ENCODE measurements around the gene BTF3L4. TPM values are rescaled to one million over a fixed set of nuclear protein-coding genes. Genes with fewer than 3 reads are reported as not detected.

The BTF3L4 gene
- total RNA-seq, 2 experiments from 2014 or later: 29.4 to 34.1 TPM

GRCh38 chr1:52096216-52096615 is 40.1 kb downstream of the BTF3L4 start:
- no peak overlapping the region for H3K27ac ChIP-seq (ENCODE audit: low read depth in 1 of 2, low read length in 2 of 2)
- CTCF ChIA-PET: interaction anchor here (0.7 kb wide), 1 partner anchor 282 kb away, joined by 3 read pairs; no protein-coding TSS in a partner anchor
- Mint-ChIP-seq H3K27me3 (no peaks in the 10 kb centered on the region), H3K4me1 (ENCODE audit: low read depth) (no peaks in the 10 kb centered on the region), H3K9me3 (no peaks in the 10 kb centered on the region), H3K36me3 (ENCODE audit: low read depth) (peaks cover 3% of the 10 kb centered on the region), H3K27ac (no peak overlapping the region), H3K4me3 (no peak overlapping the region)
- intact Hi-C loops (cut with DNase I, micrococcal nuclease): no loop called here
- ATAC-seq (ENCODE audit: poor library complexity) (no peak), DNase-seq (no peak)
- no peak for TF ChIP-seq CTCF (IDR thresholded peaks at IDR 0.05)
- H3K27me3 ChIP-seq (ENCODE audit: control insufficient read depth in 1 of 2, insufficient read depth in 2 of 2, low read length in 2 of 2): no peaks in the 10 kb centered on the region
- POLR2A ChIA-PET: no interaction called here
- no peak overlapping the region for H3K4me3 ChIP-seq (ENCODE audit: low read length)
- H3K4me1 ChIP-seq (ENCODE audit: insufficient read depth, low read length): no peaks in the 10 kb centered on the region
- no peaks in the 10 kb centered on the region for H3K9me3 ChIP-seq (ENCODE audit: control insufficient read depth in 1 of 2, insufficient read depth in 1 of 2, low read length in 2 of 2)
- H3K36me3 ChIP-seq (ENCODE audit: insufficient read depth, low read length): no peaks in the 10 kb centered on the region

GRCh38 chr1:52098139-52098871 is 42.2 kb downstream of the BTF3L4 start:
- Histone ChIP-seq H3K4me3 (ENCODE audit: low read length) (no peak overlapping the region), H3K9me3 (ENCODE audit: control insufficient read depth in 1 of 2, insufficient read depth in 1 of 2, low read length in 2 of 2) (no peaks in the 10 kb centered on the region), H3K27ac (ENCODE audit: low read depth in 1 of 2, low read length in 2 of 2) (no peak overlapping the region), H3K36me3 (ENCODE audit: insufficient read depth, low read length) (no peaks in the 10 kb centered on the region), H3K27me3 (ENCODE audit: control insufficient read depth in 1 of 2, insufficient read depth in 2 of 2, low read length in 2 of 2) (no peaks in the 10 kb centered on the region), H3K4me1 (ENCODE audit: insufficient read depth, low read length) (no peaks in the 10 kb centered on the region)
- intact Hi-C loops (cut with DNase I, micrococcal nuclease): no loop called here
- no peaks in the 10 kb centered on the region for H3K36me3 Mint-ChIP-seq (ENCODE audit: low read depth)
- TF ChIP-seq CTCF (IDR thresholded peaks at IDR 0.05): no peak
- DNase-seq (no peak), ATAC-seq (ENCODE audit: poor library complexity) (no peak)
- no peak overlapping the region for H3K27ac Mint-ChIP-seq
- no peak overlapping the region for H3K4me3 Mint-ChIP-seq
- CTCF ChIA-PET: no interaction called here
- H3K27me3 Mint-ChIP-seq: no peaks in the 10 kb centered on the region
- POLR2A ChIA-PET: no interaction called here
- H3K4me1 Mint-ChIP-seq (ENCODE audit: low read depth): no peaks in the 10 kb centered on the region
- H3K9me3 Mint-ChIP-seq: no peaks in the 10 kb centered on the region

GRCh38 chr1:52102336-52103013 is 46.4 kb downstream of the BTF3L4 start:
- no peak for DNase-seq
- POLR2A ChIA-PET: no interaction called here

More at GRCh38 chr1:52102336-52103013, 46.4 kb downstream of the BTF3L4 start:
- no peaks in the 10 kb centered on the region for H3K36me3 ChIP-seq (ENCODE audit: insufficient read depth, low read length)
- no peak overlapping the region for H3K4me3 ChIP-seq (ENCODE audit: low read length)
- no peaks in the 10 kb centered on the region for H3K4me1 Mint-ChIP-seq (ENCODE audit: low read depth)
- H3K4me1 ChIP-seq (ENCODE audit: insufficient read depth, low read length): no peaks in the 10 kb centered on the region
- H3K36me3 Mint-ChIP-seq (ENCODE audit: low read depth): no peaks in the 10 kb centered on the region
- H3K27ac ChIP-seq (ENCODE audit: low read depth in 1 of 2, low read length in 2 of 2): no peak overlapping the region
- no peak for TF ChIP-seq CTCF (IDR thresholded peaks at IDR 0.05)
- H3K27me3 Mint-ChIP-seq: no peaks in the 10 kb centered on the region
- no peaks in the 10 kb centered on the region for H3K9me3 Mint-ChIP-seq
- intact Hi-C loops (cut with DNase I, micrococcal nuclease): no loop called here
- CTCF ChIA-PET: no interaction called here
- H3K27me3 ChIP-seq (ENCODE audit: control insufficient read depth in 1 of 2, insufficient read depth in 2 of 2, low read length in 2 of 2): no peaks in the 10 kb centered on the region
- H3K4me3 Mint-ChIP-seq: no peak overlapping the region
- no peak for ATAC-seq (ENCODE audit: poor library complexity)
- no peaks in the 10 kb centered on the region for H3K9me3 ChIP-seq (ENCODE audit: control insufficient read depth in 1 of 2, insufficient read depth in 1 of 2, low read length in 2 of 2)
- no peak overlapping the region for H3K27ac Mint-ChIP-seq
